Caco-2 (cell line): ENCODE data around the gene MBOAT2. TPM values are rescaled to one million over a fixed set of nuclear protein-coding genes. Genes with fewer than 3 reads are reported as not detected.

Experiments
- BruUV-seq: library from RNA; stranded (reverse); fragments of 400-500 nt; replicated peaks from 2 replicates; lab custom pipeline; 2021; lab: Mats Ljungman, UMichigan
- CTCF ChIA-PET: fragments of 300-600 bp; sonication (Branson Sonifier 250); formaldehyde crosslinking; loops from one replicate; lab custom pipeline; 2022; ENCODE audit warnings: antibody characterized with exemption; lab: Charles Lee
- POLR2A ChIA-PET: fragments of 300-600 bp; sonication (Branson Sonifier 250); formaldehyde crosslinking; loops from one replicate; lab custom pipeline; 2022; ENCODE audit warnings: antibody characterized with exemption; lab: Charles Lee
- DNase-seq, 2 experiments: peaks; one replicate each; pipeline versions ENCODE4 v3.0.0 to v3.0.0-alpha.2; 2020 to 2022
- H3K27me3 ChIP-seq: replicated peaks from 2 replicates; pipeline ENCODE4 v1.6.0; 2011; ENCODE audit warnings: low read length; ENCODE audit not compliant: control insufficient read depth, insufficient read depth
- H3K36me3 ChIP-seq: 2 replicates; pipeline ENCODE4 v1.5.1; 2011; ENCODE audit warnings: low read length; ENCODE audit not compliant: control insufficient read depth, insufficient read depth
- H3K4me1 ChIP-seq: fragments of 250-450 bp; sonication (Bioruptor Pico); 2 replicates; pipeline ENCODE4 v1.5.1; 2020; ENCODE audit warnings: mild to moderate bottlenecking
- H3K4me3 ChIP-seq: 2 replicates; pipeline ENCODE4 v1.5.1; 2011; ENCODE audit warnings: low read depth, mild to moderate bottlenecking, control low read depth, low read length
- H3K9me3 ChIP-seq: fragments of 250-450 bp; sonication (Bioruptor Pico); 2 replicates; pipeline ENCODE4 v1.5.1; 2020; ENCODE audit warnings: mild to moderate bottlenecking, moderate library complexity
- H3K27ac Mint-ChIP-seq: one replicate; pipeline ENCODE4 v1.8.0; 2022; ENCODE audit warnings: mixed read lengths; ENCODE audit not compliant: unreplicated experiment
- H3K27me3 Mint-ChIP-seq: one replicate; pipeline ENCODE4 v1.8.0; 2022; ENCODE audit warnings: mixed read lengths; ENCODE audit not compliant: insufficient read depth, unreplicated experiment
- H3K36me3 Mint-ChIP-seq: one replicate; pipeline ENCODE4 v1.8.0; 2022; ENCODE audit warnings: mild to moderate bottlenecking, mixed read lengths; ENCODE audit not compliant: insufficient read depth, unreplicated experiment
- H3K4me1 Mint-ChIP-seq: one replicate; pipeline ENCODE4 v1.8.0; 2022; ENCODE audit warnings: low read depth, mixed read lengths; ENCODE audit not compliant: unreplicated experiment
- H3K4me3 Mint-ChIP-seq: one replicate; pipeline ENCODE4 v1.8.0; 2022; ENCODE audit warnings: mild to moderate bottlenecking, moderate library complexity, mixed read lengths; ENCODE audit not compliant: unreplicated experiment
- H3K9me3 Mint-ChIP-seq: one replicate; pipeline ENCODE4 v1.8.0; 2022; ENCODE audit warnings: mixed read lengths; ENCODE audit not compliant: unreplicated experiment
- CTCF ChIP-seq, 2 experiments: fragments of 200-600 bp in 1 of 2; IDR thresholded peaks; 1 replicate in 1 of 2; 2 replicates in 1 of 2; pipeline versions ENCODE4 v1.5.1 to v1.8.0; 2011 to 2022; ENCODE audit warnings: antibody characterized with exemption in 1 of 2, control low read depth in 1 of 2, inconsistent platforms in 1 of 2, low read depth in 1 of 2, low read length in 1 of 2, mild to moderate bottlenecking in 1 of 2, moderate library complexity in 1 of 2; ENCODE audit not compliant: insufficient read depth in 1 of 2, severe bottlenecking in 1 of 2, unreplicated experiment in 1 of 2
- intact Hi-C: fragments of 100-400 bp; cut with micrococcal nuclease; formaldehyde crosslinking; loops from one replicate; pipeline ENCODE4 v1.10.0; 2022; ENCODE audit not compliant: unreplicated experiment
- total RNA-seq: library from RNA; stranded (reverse); gene quantifications from 2 replicates; pipeline ENCODE4 v1.2.3, GENCODE V29; 2022

MBOAT2 gene
- total RNA-seq, 1 experiment from 2014 or later, result 12.6 TPM

- intact Hi-C loops, result no loop called here
- H3K4me1 ChIP-seq, result no peaks in the 10 kb centered on the region
- Mint-ChIP-seq H3K36me3 (peaks cover 6% of the 10 kb centered on the region), H3K9me3 (no peaks in the 10 kb centered on the region), H3K4me1 (no peaks in the 10 kb centered on the region), H3K27ac (no peak overlapping the region), H3K4me3 (no peak overlapping the region), H3K27me3 (no peaks in the 10 kb centered on the region)
- BruUV-seq, result no TSS peak
- POLR2A ChIA-PET, result no interaction called here
- DNase-seq, result no peak
- no peaks in the 10 kb centered on the region for H3K9me3 ChIP-seq
- no peak for TF ChIP-seq CTCF (IDR thresholded peaks at IDR 0.05; ENCODE audit: insufficient read depth in 1 of 2, low read depth in 1 of 2, low read length in 1 of 2, severe bottlenecking in 1 of 2, unreplicated experiment in 1 of 2)
- CTCF ChIA-PET, result no interaction called here
- H3K4me3 ChIP-seq, result no peak overlapping the region
- H3K27me3 ChIP-seq, result no peaks in the 10 kb centered on the region
- no peaks in the 10 kb centered on the region for H3K36me3 ChIP-seq
These were observed 147.3 kb downstream of the MBOAT2 start for GRCh38 chr2:8856176-8856575.

GRCh38 chr2:8855010-8855409, 148.5 kb downstream of the MBOAT2 start:
- no peak overlapping the region for H3K4me3 Mint-ChIP-seq
- Histone ChIP-seq H3K36me3 (no peaks in the 10 kb centered on the region), H3K4me1 (no peaks in the 10 kb centered on the region), H3K27me3 (no peaks in the 10 kb centered on the region), H3K9me3 (no peaks in the 10 kb centered on the region), H3K4me3 (no peak overlapping the region)
- H3K4me1 Mint-ChIP-seq, result no peaks in the 10 kb centered on the region
- no peak for DNase-seq
- H3K36me3 Mint-ChIP-seq, result peaks cover 6% of the 10 kb centered on the region
- TF ChIP-seq CTCF (IDR thresholded peaks at IDR 0.05; ENCODE audit: insufficient read depth in 1 of 2, low read depth in 1 of 2, low read length in 1 of 2, severe bottlenecking in 1 of 2, unreplicated experiment in 1 of 2), result no peak
- H3K9me3 Mint-ChIP-seq, result no peaks in the 10 kb centered on the region
- ChIA-PET CTCF (no interaction called here), POLR2A (no interaction called here)
- no peaks in the 10 kb centered on the region for H3K27me3 Mint-ChIP-seq
- intact Hi-C loops, result no loop called here
- H3K27ac Mint-ChIP-seq, result no peak overlapping the region
- no TSS peak for BruUV-seq

GRCh38 chr2:8853426-8853825, 150.1 kb downstream of the MBOAT2 start:
- Mint-ChIP-seq H3K27ac (no peak overlapping the region), H3K9me3 (no peaks in the 10 kb centered on the region), H3K27me3 (no peaks in the 10 kb centered on the region), H3K36me3 (peaks cover 6% of the 10 kb centered on the region), H3K4me1 (no peaks in the 10 kb centered on the region), H3K4me3 (no peak overlapping the region)
- no peaks in the 10 kb centered on the region for H3K9me3 ChIP-seq
- ChIA-PET POLR2A (no interaction called here), CTCF (no interaction called here)
- no peak for DNase-seq
- no peaks in the 10 kb centered on the region for H3K27me3 ChIP-seq
- no peak for TF ChIP-seq CTCF (IDR thresholded peaks at IDR 0.05; ENCODE audit: insufficient read depth in 1 of 2, low read depth in 1 of 2, low read length in 1 of 2, severe bottlenecking in 1 of 2, unreplicated experiment in 1 of 2)
- H3K4me3 ChIP-seq, result no peak overlapping the region
- no peaks in the 10 kb centered on the region for H3K36me3 ChIP-seq
- intact Hi-C loops, result no loop called here
- BruUV-seq, result no TSS peak
- H3K4me1 ChIP-seq, result peaks cover 6% of the 10 kb centered on the region
